NCI-H1092 (cell line): ENCODE results near the gene MAP2.

ENCODE experiments used
- DNase-seq: peaks from one replicate; lab custom pipeline; 2025; lab: John Stamatoyannopoulos, UW

The MAP2 gene

DNA sequence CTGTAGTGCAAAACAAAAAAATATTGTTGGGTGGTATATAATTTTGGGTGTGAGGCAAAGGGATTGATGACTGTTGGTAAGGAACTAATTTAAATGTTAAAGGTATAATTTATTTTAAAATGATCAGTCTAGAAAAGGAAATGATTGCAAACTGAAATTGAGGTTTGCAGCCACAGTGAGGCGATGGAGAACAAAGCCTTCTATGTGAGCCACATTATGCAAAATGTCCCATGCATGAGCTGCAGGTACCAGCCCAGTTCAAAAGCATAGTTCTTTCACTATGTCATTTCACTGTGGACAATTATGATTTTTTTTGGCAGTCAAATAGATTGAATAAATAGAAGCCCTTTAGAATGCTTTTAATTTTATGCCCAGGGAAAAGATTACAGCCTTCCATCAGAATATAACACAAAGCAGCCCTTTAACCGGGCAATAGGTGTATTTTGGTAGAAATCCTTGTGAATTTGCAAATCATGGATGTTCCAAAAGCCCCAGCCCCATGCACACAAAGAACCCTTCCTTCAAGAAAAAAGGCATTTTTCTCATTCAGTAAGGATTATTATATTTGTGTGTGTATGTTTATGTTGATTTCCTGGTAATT is 1.7 kb downstream of the MAP2 start:
- peak; percentile 2 for DNase-seq

DNA sequence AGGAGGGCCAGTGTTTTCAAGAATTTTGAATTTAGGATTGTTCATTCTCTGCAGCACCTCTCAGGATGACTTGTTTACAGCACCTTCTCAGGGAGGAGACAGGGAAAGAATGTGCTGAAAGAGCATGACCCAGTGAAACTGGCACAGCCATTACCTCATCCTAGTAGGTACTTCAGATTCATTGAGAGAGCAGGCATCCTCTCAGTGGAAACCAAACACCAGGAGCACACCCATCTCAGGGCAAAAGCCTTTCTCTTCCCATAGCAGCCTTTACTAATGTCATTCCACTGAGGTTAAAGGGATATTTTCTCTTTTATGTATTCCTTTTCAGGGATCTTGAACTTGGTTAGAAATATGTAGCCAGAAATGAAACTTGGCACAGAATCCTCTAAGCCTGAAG is 2.6 kb downstream of the MAP2 start:
- DNase-seq, result peak; percentile 50

DNA sequence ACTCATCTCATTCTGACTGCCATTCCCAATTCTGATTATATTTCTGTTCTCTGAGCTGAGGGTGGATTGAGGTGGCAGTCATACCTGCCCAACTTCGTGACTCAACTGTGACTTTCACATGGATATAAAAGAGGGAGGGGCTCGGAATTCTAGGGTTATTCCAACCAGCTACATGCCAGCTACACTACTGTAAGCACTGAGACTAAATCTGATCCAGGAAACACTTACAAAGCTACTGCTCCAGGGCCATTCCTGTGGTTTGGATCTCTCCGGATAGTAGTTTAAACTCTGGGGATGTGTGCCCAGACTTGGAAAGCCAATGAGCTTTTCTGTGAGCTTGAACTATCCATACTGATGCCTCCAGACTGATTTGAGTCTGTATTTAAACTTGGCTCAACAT is 7.9 kb downstream of the MAP2 start:
- no peak for DNase-seq

DNA sequence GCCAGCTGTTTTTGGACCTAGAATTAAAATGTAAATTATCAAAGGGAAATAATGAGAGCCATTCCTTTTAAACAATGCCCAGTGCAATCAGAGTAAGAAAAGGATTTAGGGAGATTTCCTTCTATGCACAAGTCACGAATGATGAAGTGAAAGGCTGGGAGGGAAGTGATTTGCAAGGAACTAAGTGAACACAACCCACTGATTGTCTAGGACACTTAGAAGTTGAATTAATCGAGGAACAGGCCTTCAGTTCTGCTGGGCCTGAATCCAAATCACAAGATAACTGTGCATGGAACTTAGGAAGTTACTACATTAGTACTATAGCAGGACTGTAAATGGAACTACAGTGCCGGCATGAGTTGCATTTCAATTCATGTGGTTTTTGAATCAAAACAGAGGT is 17.7 kb downstream of the MAP2 start:
- no peak for DNase-seq

DNA sequence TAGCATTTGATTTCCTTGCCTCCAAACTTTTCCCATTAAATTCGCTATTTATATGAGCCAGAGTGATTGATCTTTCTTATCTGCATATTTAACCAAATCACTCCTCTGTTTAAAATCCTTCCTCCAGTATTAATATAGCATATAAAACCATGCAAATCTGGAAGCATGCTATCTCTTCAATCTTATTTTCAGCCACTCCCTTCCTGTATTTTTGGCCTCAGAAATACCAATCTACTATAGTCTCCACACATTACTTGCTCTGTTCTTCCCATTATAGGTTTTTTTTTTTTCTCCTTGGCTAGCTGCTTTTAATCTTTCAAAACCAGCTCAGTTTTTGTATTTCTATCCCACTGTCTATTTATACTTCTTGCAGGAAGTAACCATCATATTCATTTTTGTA is 19.1 kb downstream of the MAP2 start:
- DNase-seq, result no peak

DNA sequence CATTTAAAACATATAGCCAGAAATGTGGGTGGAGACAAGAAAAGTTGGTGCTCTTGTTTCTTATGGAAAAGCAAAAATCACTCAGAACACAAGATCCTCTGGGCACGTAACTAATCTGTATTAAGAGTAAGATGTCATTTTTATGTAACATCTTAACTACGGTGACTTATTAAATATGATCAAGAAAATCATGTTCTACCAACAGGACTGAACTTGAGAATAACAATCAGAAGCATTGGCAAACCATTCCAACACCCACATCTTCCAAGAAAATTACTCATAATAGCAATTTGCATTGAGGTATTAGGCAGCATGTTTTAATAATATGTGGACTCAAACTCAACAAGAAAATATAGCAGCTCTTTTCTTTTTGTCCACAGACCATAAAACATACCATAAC is 21.6 kb downstream of the MAP2 start:
- DNase-seq, result no peak

DNA sequence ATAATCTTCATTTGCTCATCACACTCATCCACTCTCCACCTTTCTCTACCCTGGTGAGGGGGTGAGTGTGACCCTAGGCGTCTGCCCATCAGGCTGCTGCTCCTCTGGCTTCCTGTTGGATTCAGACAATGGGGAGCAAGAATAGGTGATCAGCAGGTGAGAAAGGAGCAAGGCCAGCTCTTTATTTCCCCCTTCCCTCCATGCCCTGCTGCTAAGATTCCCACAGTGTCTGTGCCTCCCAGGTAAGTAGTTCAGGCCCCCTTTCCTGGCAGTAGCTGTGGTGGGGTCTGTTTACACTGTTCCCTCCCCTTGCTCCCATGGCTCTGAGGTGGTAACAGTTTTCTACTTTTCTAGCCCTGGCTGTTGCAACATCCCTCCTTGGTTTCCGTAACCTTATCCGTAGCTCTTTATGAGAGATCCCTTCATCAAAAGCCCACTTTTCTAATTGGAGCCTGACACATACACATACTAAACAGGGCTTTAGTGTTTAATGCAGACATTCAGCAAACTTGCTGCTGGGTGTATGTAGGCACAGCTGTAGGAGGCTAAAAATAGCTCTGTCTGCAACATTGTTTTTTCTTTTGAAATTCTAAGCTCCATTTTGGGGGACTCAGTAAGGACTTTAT is 27.5 kb downstream of the MAP2 start:
- DNase-seq, result no peak

DNA sequence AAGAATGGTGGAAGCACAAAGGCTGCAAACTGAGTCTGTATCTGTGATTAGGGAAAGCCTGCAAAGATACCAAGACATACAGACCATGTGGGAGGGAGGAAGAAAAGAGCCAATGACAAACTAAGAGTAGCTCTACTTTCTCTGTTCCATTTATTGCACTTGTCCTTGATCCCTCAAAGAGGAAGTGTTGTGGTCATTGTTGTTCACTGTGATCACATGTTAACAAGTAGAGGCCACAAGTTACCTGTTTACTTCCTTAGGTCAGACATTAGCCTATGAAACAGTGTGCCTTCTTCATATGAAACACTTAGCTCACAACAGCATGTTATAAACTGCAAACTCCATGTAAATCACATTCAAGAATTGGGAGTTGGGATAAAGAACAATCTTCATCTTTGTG is 32.6 kb downstream of the MAP2 start:
- no peak for DNase-seq

DNA sequence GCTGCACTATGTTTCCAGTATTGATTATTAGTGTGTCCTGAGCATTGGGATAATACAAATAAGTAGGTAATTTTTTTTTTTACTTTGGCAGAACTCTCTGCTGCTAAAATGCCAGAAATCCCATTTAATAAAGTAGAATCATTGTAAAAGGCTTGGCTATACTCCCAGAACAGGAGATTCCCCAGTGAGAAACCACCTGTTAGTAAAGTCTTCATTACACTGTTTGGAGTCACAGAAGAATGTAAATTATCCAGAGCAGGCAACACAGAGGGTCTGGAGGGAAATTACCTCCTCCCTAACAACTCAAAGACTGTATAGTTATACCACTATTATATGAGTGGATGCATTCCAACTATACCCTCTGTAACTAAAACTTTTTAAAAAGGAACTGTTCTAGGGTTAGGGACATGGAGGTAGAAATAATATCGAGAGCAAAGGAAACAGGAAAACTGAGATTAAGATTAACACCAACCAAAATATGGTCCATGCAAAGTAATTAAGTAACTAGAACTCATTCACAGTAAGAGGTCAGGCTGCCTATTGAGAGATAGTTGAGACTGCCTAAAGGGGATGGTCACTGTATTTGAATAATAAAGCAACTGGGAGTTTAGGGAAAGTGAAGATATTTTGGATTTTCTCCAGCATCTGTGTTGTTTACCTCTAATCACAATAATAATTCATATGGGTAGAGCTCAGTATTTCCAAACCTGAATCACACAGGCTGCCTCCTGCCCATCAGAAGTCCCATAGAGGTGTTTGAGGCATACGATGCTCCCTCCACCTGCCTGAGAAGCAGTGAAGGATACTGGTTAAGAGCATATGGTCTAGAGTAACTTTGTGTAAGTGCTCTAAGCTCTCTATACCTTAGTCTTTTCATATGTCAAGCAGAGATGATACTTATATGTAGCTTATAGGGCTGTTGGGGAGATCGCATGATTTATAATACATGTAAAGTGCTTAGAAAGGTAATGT is 34.4 kb downstream of the MAP2 start:
- no peak for DNase-seq

DNA sequence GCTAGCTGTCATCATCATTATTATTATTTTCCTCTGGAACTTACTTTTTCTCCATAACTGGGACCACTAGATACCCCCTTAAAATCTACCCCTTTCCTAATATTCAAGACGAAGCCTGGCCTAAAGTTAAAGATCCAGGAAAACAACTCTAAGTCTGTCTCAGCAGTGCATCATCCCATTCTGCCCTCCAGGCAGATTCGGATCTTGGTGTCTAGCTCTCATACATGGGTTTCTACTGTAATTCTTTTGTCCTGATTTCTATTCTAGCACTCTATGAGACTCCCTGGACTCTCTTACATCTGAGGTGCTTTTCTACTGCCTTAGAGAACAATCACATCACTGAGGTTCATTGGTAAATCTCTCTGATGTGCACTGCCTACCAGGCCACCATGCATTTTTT is 35.5 kb downstream of the MAP2 start:
- DNase-seq, result no peak

DNA sequence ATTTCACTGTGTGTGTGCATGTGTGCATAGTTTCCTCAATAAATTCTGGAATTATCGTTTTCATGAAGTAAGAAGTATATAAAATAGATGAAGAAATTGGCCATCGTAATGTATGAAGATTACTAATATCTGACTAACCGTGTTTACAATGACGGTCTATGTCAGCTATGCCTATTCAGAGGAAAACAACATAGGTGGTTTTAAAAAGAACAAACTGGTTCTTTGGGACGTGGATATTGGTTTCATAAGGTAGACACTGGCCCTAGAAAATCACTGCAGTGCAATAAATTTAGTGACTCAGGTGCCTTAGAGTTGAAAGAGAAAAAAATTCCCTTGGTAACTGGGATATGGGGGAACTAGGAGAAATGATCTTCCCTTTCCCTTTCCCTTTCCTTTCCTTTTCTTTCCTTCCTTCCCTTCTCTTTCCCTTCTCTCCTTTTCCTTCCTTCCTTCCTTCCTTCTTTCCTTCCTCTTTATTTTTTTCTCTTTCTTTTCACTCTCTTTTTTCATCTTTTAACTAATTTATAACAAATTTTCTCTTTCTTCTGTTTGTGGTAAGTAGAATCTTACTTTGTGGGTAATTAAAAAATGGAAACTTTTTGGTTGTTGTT is 36.4 kb downstream of the MAP2 start:
- DNase-seq, result no peak

DNA sequence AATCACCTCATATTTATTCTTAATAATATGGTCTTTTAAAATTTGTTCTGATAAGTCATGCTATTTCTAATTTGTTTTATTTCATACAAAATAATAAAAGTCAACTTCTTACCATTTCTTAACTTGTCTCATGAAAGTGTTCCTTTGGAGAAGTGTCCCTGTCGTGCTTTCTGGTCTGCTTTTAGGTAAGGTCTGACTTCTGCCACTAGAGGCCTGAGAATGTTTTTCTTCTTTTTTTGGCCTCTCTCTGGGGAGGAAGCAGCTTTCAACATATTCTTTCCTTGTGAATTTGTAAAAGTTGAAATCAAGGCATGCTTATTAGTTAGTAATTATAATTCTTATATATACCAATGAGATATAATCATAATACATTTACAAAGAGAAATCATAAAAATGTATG is 39.4 kb downstream of the MAP2 start:
- no peak for DNase-seq

DNA sequence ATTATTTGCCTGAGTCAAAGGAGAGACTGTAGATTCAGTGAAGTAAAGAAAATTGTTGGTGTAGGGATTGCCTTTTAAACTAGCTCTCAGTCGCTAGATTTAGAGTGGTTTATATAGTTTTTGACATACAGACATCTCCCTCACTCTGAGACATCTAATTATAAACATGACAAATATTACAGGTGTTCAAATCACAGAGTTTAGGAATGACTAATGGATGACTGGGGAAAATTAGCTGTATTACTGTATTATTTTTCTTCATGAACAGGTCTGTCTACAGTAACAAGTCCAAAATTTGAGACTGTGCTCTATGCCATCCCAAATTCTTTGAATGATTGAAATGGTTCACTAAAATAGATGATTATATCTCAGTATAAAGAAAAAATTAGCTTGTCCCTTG is 40.0 kb downstream of the MAP2 start:
- DNase-seq, result no peak

DNA sequence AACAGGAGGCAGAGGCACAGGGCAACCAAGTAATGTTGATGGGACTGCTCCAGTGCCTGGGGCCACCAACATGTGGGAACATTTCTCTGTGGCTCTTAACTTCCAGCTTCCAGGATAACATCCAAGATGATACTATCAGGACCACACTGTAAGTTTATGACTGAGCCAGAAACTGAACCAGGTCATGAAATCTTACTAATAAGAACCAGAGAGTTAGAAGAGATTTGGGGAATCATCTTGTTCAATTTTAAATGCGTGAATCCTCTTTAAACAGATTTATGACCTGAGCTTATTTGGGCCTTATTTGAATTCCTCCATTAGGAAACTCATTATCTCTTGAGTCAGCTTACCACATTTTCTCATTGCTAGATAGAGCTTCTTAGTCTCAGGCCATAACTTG is 45.0 kb downstream of the MAP2 start:
- DNase-seq, result no peak

DNA sequence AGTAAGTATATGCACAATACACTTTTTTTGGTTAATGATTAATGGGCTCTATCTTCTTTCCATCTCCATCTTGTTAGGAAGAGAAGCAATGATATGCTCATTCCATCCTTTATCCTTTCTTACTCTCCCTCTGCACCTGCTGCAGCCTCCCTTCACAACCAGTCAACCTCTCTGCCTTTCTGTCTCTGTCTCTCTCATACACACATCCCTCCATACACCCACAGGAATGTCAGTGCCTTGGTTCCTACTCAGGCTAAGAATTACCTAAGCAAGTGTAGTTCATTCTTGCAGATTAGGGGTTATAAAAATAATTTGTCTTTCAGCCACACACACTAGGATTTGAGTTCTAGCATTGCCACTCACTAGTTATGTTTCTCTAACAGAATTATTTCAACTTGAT is 45.6 kb downstream of the MAP2 start:
- DNase-seq, result no peak

DNA sequence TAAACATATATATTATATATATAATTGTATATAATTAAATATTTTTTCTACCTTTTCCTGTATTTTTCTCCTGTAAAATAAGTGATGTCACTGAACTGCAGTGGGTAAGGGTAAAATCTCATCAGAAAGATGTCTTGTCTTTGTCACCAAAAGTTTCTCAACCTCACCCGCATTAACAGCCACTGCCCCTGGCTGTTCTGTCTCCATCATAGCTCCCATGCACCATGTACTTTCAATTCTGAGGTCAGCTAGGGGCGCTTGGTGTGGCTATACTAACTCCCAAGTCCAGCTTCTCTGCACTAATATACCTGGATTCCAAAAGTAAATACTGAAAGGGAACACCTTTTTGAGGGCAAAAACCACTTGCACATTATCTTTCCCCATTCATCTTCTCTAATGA is 46.6 kb downstream of the MAP2 start:
- no peak for DNase-seq

DNA sequence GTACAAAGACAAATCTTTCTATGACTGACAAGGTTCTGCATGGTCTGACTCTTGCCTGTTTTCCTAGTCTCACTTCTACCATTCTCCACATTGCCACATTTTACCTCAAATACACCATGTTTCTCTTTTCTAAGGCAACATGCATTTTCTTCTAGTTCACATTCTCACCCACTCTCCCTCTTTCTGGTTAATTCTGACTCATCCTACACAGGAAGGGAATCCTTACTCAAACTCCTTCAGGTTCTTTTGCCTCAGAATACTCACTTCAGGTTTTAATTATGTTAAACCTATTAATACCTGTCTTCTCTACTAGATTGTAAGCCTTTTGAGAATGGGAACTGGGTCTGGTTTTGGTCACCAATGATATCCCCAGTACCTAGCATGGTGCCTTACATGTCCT is 47.2 kb downstream of the MAP2 start:
- DNase-seq, result no peak

DNA sequence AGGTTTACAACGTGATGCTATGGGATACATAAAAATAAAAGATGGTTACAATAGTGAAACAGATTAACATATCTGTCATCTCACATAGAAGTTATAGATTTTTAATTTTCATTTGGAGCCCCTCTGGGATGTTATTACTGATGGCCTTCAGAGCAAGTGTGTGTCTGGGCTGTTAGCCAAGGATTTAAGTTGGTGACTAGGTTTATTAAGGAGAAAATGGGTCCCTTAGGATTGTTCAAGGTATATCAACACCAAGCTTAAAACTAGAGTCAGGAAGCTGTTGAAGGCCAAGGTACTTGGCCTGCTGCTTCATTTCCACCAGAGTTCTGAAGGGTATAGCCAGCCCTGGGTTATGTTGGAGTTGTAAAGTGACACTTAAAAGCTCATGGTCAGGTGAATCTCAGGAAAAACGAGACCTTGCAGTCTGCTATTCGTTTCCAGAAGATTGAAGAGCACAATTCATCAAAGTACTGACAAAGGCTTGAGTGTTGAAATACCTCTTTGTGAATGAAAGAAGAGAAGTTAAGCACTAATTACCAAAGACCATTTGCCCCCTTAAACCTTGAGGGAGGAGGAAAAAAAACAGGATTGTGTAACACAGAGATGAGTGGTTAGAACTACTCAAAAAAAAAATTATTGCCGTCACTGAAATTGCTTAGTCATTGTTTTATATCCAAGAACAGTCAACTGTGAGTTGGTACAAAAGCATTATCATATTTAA is 48.4 kb downstream of the MAP2 start:
- no peak for DNase-seq

DNA sequence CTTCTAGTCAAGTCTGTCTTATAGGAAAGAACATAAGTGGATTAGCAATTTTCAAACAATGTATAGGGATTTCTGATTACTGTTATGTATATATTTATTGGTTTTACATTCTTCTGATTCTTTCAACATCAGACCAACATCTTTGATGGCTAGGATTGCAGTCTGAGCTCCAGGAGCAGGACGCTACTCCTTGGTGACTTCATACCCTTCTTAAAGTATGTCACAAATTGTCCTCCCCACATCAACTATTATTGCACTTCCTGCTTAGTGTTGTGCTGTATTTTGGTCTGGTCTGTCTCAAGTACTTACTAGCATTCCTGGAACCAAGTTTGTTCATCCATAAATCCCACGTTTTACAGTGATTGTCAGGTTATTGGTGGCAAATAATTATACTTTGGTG is 49.0 kb downstream of the MAP2 start:
- DNase-seq, result no peak

DNA sequence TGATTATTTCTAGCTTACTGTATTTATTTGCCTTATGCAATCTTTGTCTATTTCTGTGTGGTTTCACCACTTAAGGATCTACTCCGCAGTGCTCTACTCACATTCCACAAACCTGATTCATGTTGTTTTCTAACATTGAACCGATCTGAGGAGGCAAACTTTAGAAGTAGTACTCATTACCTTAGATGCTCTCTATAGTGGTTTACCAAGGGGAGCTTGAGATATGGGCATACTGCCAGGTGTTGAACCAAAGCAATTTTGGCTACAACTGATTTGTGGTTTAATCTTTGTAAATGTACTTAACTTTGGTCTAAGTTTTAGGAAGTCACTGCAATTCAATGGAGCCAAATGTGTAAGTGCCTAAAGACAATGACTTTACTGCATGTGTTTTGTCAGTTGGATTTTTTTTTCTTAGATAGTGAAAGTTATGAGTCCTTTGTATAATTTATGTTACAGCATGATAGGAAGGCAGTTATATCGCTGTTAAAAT is 50.1 kb downstream of the MAP2 start:
- no peak for DNase-seq

DNA sequence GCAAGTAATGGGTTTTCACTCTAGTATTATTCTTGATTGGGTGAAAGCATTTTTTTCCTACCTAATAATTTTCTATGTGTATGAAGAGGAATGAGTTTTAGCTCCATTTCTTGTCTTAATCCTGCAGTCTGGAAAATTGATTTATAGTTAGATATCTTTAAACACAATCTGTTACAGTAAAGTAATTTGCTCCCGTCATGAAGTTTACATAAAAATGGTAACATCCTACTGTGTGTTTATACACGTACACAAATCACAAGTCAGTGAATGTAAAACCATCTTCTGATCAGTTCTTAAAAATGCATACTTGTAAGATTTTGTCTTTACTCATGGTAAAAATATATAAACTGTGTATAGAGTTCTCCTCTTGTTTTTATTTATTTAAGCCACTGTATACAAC is 51.1 kb downstream of the MAP2 start:
- no peak for DNase-seq
